B cell (primary cell): ENCODE results near the gene CCR1. TPM values are rescaled to one million over a fixed set of nuclear protein-coding genes. Genes with fewer than 3 reads are reported as not detected.

Experiments used
- ATAC-seq: fragments of 200-7000 bp; cut with Tn5 transposase; one replicate; pipeline ENCODE4 v1.10.0; 2021; ENCODE audit warnings: low read depth, mild to moderate bottlenecking, moderate number of reproducible peaks, moderate library complexity
- CTCF ChIA-PET: fragments of 350-600 bp; sonication (Branson Sonifier 250); formaldehyde crosslinking; loops from one replicate; lab custom pipeline; 2021; ENCODE audit warnings: antibody characterized with exemption, inconsistent platforms; lab: Charles Lee
- POLR2A ChIA-PET: fragments of 350-600 bp; sonication (Branson Sonifier 250); formaldehyde crosslinking; loops from one replicate; lab custom pipeline; 2021; ENCODE audit warnings: antibody characterized with exemption; lab: Charles Lee
- DNase-seq: peaks from one replicate; pipeline ENCODE4 v3.0.0; 2013
- H2AFZ ChIP-seq: 2 replicates; pipeline ENCODE4 v1.6.1; 2012; ENCODE audit warnings: mild to moderate bottlenecking, low read depth, low read length; ENCODE audit not compliant: insufficient read depth, poor library complexity, severe bottlenecking
- H3K27ac ChIP-seq, 2 donors: 1 replicate in 1 of 2; 2 replicates in 1 of 2; pipeline ENCODE4 v1.5.1; 2012 to 2013; ENCODE audit warnings: low read length in 2 of 2, mild to moderate bottlenecking in 2 of 2, moderate library complexity in 1 of 2
- H3K27me3 ChIP-seq, 4 experiments: fragments of 200-600 bp in 1 of 4; sonication (generic) in 1 of 4; replicated peaks in 1 of 4; 1 replicate in 2 of 4; 2 replicates in 2 of 4; pipeline versions ENCODE4 v1.6.1 to v1.7.0; 2013 to 2016; ENCODE audit warnings: low read length in 3 of 4, mild to moderate bottlenecking in 2 of 4, mixed read lengths in 1 of 4, moderate library complexity in 1 of 4; ENCODE audit not compliant: insufficient read depth in 4 of 4, control insufficient read depth in 3 of 4; ENCODE audit errors: control extremely low read depth in 1 of 4
- H3K36me3 ChIP-seq, 2 experiments: replicated peaks in 1 of 2; 1 replicate in 1 of 2; 2 replicates in 1 of 2; pipeline versions ENCODE4 v1.6.1 to v1.7.1; 2013; ENCODE audit warnings: low read length in 1 of 2; ENCODE audit not compliant: insufficient read depth in 2 of 2, control insufficient read depth in 1 of 2; ENCODE audit errors: control extremely low read depth in 1 of 2, extremely low read depth in 1 of 2
- H3K4me1 ChIP-seq, 2 donors: fragments of 200-600 bp in 1 of 2; sonication (generic) in 1 of 2; 1 replicate in 1 of 2; 2 replicates in 1 of 2; pipeline versions ENCODE4 v1.5.1 to v1.6.1; 2013 to 2017; ENCODE audit warnings: low read length in 2 of 2; ENCODE audit not compliant: control insufficient read depth in 2 of 2, insufficient read depth in 2 of 2
- H3K4me2 ChIP-seq: replicated peaks from 2 replicates; pipeline ENCODE3; 2012; ENCODE audit warnings: mild to moderate bottlenecking, low read depth, low read length; ENCODE audit not compliant: poor library complexity, severe bottlenecking
- H3K4me3 ChIP-seq, 5 experiments: fragments of 200-600 bp in 1 of 5; sonication (generic) in 1 of 5; 1 replicate in 3 of 5; 2 replicates in 2 of 5; pipeline versions ENCODE4 v1.5.1 to v1.7.0; 2011 to 2016; ENCODE audit warnings: low read length in 4 of 5, mild to moderate bottlenecking in 4 of 5, low read depth in 2 of 5, control low read depth in 1 of 5, moderate library complexity in 1 of 5; ENCODE audit not compliant: insufficient read depth in 1 of 5; ENCODE audit errors: control extremely low read depth in 1 of 5, extremely low read depth in 1 of 5
- H3K79me2 ChIP-seq: fragments of 200-600 bp; sonication (generic); one replicate; pipeline ENCODE4 v1.6.0; 2016; ENCODE audit warnings: low read length; ENCODE audit not compliant: control insufficient read depth, insufficient read depth
- H3K9ac ChIP-seq: fragments of 200-600 bp; sonication (generic); 2 replicates; pipeline ENCODE4 v1.6.1; 2017; ENCODE audit warnings: mild to moderate bottlenecking, low read length, moderate library complexity
- H3K9me3 ChIP-seq, 3 donors: one replicate each; pipeline versions ENCODE4 v1.6.1 to v1.7.1; 2013; ENCODE audit warnings: low read length in 2 of 3; ENCODE audit not compliant: control insufficient read depth in 2 of 3, insufficient read depth in 1 of 3; ENCODE audit errors: control extremely low read depth in 1 of 3
- H4K20me1 ChIP-seq: 2 replicates; pipeline ENCODE4 v1.6.0; 2012; ENCODE audit warnings: mild to moderate bottlenecking, low read length; ENCODE audit not compliant: insufficient read depth, control insufficient read depth, poor library complexity, severe bottlenecking
- H3K27ac Mint-ChIP-seq: one replicate; pipeline ENCODE4 v1.8.0; 2021; ENCODE audit warnings: mixed read lengths
- H3K27me3 Mint-ChIP-seq: one replicate; pipeline ENCODE4 v1.8.0; 2021; ENCODE audit warnings: mixed read lengths
- H3K4me1 Mint-ChIP-seq: one replicate; pipeline ENCODE4 v1.8.0; 2021; ENCODE audit warnings: mixed read lengths
- H3K4me3 Mint-ChIP-seq: one replicate; pipeline ENCODE4 v1.8.0; 2021; ENCODE audit warnings: mixed read lengths
- H3K9me3 Mint-ChIP-seq: one replicate; pipeline ENCODE4 v1.8.0; 2022; ENCODE audit warnings: mixed read lengths; ENCODE audit not compliant: insufficient read depth
- CTCF ChIP-seq: fragments of 200-600 bp; IDR thresholded peaks from one replicate; pipeline ENCODE4 v1.8.0; 2022; ENCODE audit warnings: antibody characterized with exemption, mild to moderate bottlenecking
- EZH2 ChIP-seq: IDR thresholded peaks from 2 replicates; pipeline ENCODE4 v1.6.1; 2012; ENCODE audit warnings: borderline replicate concordance, low read depth, mild to moderate bottlenecking, moderate library complexity, low read length; ENCODE audit not compliant: insufficient read depth, poor library complexity, severe bottlenecking
- WGBS: methylation state at CpG from one replicate; pipeline ENCODE4 v1.1.5; 2013; ENCODE audit warnings: missing lambda C conversion rate; ENCODE audit not compliant: insufficient coverage; 5-methylcytosine and 5-hydroxymethylcytosine counted together
- intact Hi-C: fragments of 100-400 bp; cut with micrococcal nuclease; formaldehyde crosslinking; loops from one replicate; pipeline ENCODE4 v1.10.0; 2022
- polyA plus RNA-seq: library from polyadenylated mRNA; depleted of rRNA; stranded (reverse); fragments of >200 nt; gene quantifications from 2 replicates; pipeline ENCODE4 v1.2.3, GENCODE V29; 2012
- total RNA-seq, 2 donors: library from RNA; stranded (reverse); fragments of 120-200 nt in 1 of 2; gene quantifications; 1 replicate in 1 of 2; 2 replicates in 1 of 2; pipeline versions ENCODE4 v1.2.3 to v1.2.4, GENCODE V29; 2013 to 2022

Gene CCR1
- total and polyA plus RNA-seq, 2 donors (not counting 1 experiment from before 2014, with no cell fraction given) = 0.54 to 0.79 TPM

- H3K27ac Mint-ChIP-seq = no peak overlapping the region
- H3K27ac ChIP-seq = no peak overlapping the region
Observed at GRCh38 chr3:46212101-46212500, 4.0 kb upstream of the CCR1 start.

More at GRCh38 chr3:46212101-46212500, 4.0 kb upstream of the CCR1 start:
- intact Hi-C loops = no loop called here
- Histone ChIP-seq H3K4me2 (no peak overlapping the region), H3K4me1 (peaks cover 34 to 38% of the 10 kb centered on the region in 2 donors), H3K9me3 (no peaks in the 10 kb centered on the region), H3K4me3 (no peak overlapping the region), H4K20me1 (no peaks in the 10 kb centered on the region), H3K79me2 (no peaks in the 10 kb centered on the region), H3K36me3 (no peaks in the 10 kb centered on the region), H2AFZ (no peak overlapping the region), H3K9ac (no peak overlapping the region), H3K27me3 (peaks cover 0 to 5% (median 2%) of the 10 kb centered on the region in 4 experiments)
- ATAC-seq (no peak), DNase-seq (no peak)
- WGBS = 97% methylated on average over 6 of the region's 6 CpGs
- POLR2A ChIA-PET = no interaction called here
- Mint-ChIP-seq H3K9me3 (no peaks in the 10 kb centered on the region), H3K4me1 (peaks cover 24% of the 10 kb centered on the region), H3K27me3 (no peaks in the 10 kb centered on the region), H3K4me3 (no peak overlapping the region)
- TF ChIP-seq EZH2 = no peak
- no peak for TF ChIP-seq CTCF
- CTCF ChIA-PET = no interaction called here
